Measurements from ENCODE around the gene SPCS2.

DNA sequence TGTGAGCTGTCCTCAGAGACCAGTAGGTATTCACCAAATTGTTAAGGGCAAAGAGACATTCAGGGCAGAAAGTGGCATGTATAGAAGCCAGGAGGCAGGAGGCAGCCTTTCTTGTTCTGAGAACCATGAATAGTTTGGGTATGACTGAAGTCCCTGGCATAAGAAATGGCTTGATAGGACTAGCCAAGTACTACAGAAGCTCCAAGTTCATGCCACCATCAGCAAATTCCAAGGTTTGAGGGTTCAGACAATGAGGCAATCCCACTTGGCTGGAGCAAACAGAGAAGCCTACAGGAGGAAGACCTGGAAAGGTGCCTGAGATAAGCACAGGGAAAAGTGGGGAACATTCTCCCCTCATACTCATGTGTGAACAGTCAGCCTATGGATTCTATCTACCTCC is 25.9 kb upstream of the SPCS2 start:
- TF ChIP-seq POLR2A (IDR thresholded peaks at IDR 0.05): no peak
- TF ChIP-seq, protein P1, sequence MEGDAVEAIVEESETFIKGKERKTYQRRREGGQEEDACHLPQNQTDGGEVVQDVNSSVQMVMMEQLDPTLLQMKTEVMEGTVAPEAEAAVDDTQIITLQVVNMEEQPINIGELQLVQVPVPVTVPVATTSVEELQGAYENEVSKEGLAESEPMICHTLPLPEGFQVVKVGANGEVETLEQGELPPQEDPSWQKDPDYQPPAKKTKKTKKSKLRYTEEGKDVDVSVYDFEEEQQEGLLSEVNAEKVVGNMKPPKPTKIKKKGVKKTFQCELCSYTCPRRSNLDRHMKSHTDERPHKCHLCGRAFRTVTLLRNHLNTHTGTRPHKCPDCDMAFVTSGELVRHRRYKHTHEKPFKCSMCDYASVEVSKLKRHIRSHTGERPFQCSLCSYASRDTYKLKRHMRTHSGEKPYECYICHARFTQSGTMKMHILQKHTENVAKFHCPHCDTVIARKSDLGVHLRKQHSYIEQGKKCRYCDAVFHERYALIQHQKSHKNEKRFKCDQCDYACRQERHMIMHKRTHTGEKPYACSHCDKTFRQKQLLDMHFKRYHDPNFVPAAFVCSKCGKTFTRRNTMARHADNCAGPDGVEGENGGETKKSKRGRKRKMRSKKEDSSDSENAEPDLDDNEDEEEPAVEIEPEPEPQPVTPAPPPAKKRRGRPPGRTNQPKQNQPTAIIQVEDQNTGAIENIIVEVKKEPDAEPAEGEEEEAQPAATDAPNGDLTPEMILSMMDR (IDR thresholded peaks at IDR 0.05): no peak
